Neural crest cell (in vitro differentiated cells): ENCODE data around the gene TOR4A. TPM values are rescaled to one million over a fixed set of nuclear protein-coding genes. Genes with fewer than 3 reads are reported as not detected.
A peak's percentile ranks its signal among the peaks of the same experiment; 100 is the strongest.

ENCODE experiments used
- DNase-seq: peaks from one replicate; pipeline ENCODE4 v3.0.0; 2021; ENCODE audit warnings: low read depth, mixed read lengths, low spot score
- H3K27ac Mint-ChIP-seq: one replicate; pipeline ENCODE4 v1.8.0; 2021; ENCODE audit warnings: mild to moderate bottlenecking, mixed read lengths; ENCODE audit not compliant: unreplicated experiment
- H3K27me3 Mint-ChIP-seq: 2 replicates; pipeline ENCODE4 v1.8.0; 2021; ENCODE audit warnings: low read depth, mild to moderate bottlenecking, mixed read lengths
- H3K36me3 Mint-ChIP-seq: 2 replicates; pipeline ENCODE4 v1.8.0; 2021; ENCODE audit warnings: low read depth, mild to moderate bottlenecking, mixed read lengths
- H3K4me1 Mint-ChIP-seq: 2 replicates; pipeline ENCODE4 v1.8.0; 2021; ENCODE audit warnings: mixed read lengths
- H3K4me3 Mint-ChIP-seq: one replicate; pipeline ENCODE4 v1.8.0; 2021; ENCODE audit warnings: mild to moderate bottlenecking, mixed read lengths
- H3K9me3 Mint-ChIP-seq: 2 replicates; pipeline ENCODE4 v1.8.0; 2021; ENCODE audit warnings: mixed read lengths
- total RNA-seq: library from RNA; stranded (reverse); gene quantifications from 2 replicates; pipeline ENCODE4 v1.2.1, GENCODE V29; 2021
- TF ChIP-seq, protein P1 (sequence below): fragments of 200-600 bp; sonication (generic); conservative IDR thresholded peaks from 2 replicates; pipeline ENCODE4 v1.5.0; 2021; ENCODE audit warnings: antibody characterized with exemption, mild to moderate bottlenecking

Gene TOR4A
- total RNA-seq, 1 donor from 2014 or later: 0.86 TPM

- Mint-ChIP-seq H3K36me3 (peaks cover 6% of the 10 kb centered on the region), H3K4me1 (peaks cover 9% of the 10 kb centered on the region), H3K27ac (peak overlapping the region; percentile 86), H3K27me3 (no peaks in the 10 kb centered on the region), H3K4me3 (no peak overlapping the region), H3K9me3 (no peaks in the 10 kb centered on the region)
- TF ChIP-seq, protein P1, sequence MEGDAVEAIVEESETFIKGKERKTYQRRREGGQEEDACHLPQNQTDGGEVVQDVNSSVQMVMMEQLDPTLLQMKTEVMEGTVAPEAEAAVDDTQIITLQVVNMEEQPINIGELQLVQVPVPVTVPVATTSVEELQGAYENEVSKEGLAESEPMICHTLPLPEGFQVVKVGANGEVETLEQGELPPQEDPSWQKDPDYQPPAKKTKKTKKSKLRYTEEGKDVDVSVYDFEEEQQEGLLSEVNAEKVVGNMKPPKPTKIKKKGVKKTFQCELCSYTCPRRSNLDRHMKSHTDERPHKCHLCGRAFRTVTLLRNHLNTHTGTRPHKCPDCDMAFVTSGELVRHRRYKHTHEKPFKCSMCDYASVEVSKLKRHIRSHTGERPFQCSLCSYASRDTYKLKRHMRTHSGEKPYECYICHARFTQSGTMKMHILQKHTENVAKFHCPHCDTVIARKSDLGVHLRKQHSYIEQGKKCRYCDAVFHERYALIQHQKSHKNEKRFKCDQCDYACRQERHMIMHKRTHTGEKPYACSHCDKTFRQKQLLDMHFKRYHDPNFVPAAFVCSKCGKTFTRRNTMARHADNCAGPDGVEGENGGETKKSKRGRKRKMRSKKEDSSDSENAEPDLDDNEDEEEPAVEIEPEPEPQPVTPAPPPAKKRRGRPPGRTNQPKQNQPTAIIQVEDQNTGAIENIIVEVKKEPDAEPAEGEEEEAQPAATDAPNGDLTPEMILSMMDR: no peak
- DNase-seq: no peak
Observed at GRCh38 chr9:137270929-137271695, 6.4 kb upstream of the TOR4A start.

DNA sequence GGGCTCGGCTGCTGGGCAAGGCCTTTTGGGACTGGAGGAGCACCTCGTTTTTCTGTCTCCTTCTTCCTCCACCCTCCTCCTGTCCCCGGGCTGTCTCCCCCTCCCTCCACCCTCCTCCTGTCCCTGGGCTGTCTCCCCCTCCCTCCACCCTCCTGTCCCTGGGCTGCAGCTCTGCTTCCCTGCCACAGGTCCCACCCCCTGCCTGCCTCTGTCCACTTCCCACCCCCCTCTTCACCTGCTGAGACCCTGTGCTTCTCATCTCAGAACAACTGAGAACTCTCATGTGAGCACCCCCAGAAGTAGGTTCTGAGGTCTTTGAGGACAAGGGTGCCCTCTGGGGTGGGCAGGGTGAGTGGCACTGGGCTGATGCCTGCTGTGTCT, 5.8 kb upstream of the TOR4A start:
- Mint-ChIP-seq H3K4me3 (no peak overlapping the region), H3K36me3 (peaks cover 6% of the 10 kb centered on the region), H3K27ac (no peak overlapping the region), H3K27me3 (no peaks in the 10 kb centered on the region), H3K4me1 (peaks cover 9% of the 10 kb centered on the region), H3K9me3 (no peaks in the 10 kb centered on the region)
- DNase-seq: no peak
- TF ChIP-seq, protein P1: no peak

- H3K4me1 Mint-ChIP-seq: peaks cover 13% of the 10 kb centered on the region
- H3K27ac Mint-ChIP-seq: no peak overlapping the region
- peaks cover 6% of the 10 kb centered on the region for H3K36me3 Mint-ChIP-seq
- no peak for DNase-seq
- no peaks in the 10 kb centered on the region for H3K9me3 Mint-ChIP-seq
- TF ChIP-seq, protein P1: no peak
- no peak overlapping the region for H3K4me3 Mint-ChIP-seq
- H3K27me3 Mint-ChIP-seq: no peaks in the 10 kb centered on the region
Observed at GRCh38 chr9:137272241-137273094, 5.1 kb upstream of the TOR4A start.

GRCh38 chr9:137273095-137273490, 4.4 kb upstream of the TOR4A start:
- Mint-ChIP-seq H3K27me3 (no peaks in the 10 kb centered on the region), H3K36me3 (peaks cover 6% of the 10 kb centered on the region), H3K9me3 (no peaks in the 10 kb centered on the region), H3K4me1 (peaks cover 13% of the 10 kb centered on the region), H3K4me3 (no peak overlapping the region), H3K27ac (no peak overlapping the region)
- TF ChIP-seq, protein P1: no peak
- DNase-seq: no peak

GRCh38 chr9:137273611-137274320, 3.8 kb upstream of the TOR4A start:
- H3K4me1 Mint-ChIP-seq: peaks cover 9% of the 10 kb centered on the region
- no peak overlapping the region for H3K4me3 Mint-ChIP-seq
- H3K27ac Mint-ChIP-seq: no peak overlapping the region

More at GRCh38 chr9:137273611-137274320, 3.8 kb upstream of the TOR4A start:
- Mint-ChIP-seq H3K27me3 (no peaks in the 10 kb centered on the region), H3K36me3 (peaks cover 2% of the 10 kb centered on the region), H3K9me3 (no peaks in the 10 kb centered on the region)
- TF ChIP-seq, protein P1: no peak
- DNase-seq: no peak
